ENCODE measurements around the gene LHX4. TPM values are rescaled to one million over a fixed set of nuclear protein-coding genes. Genes with fewer than 3 reads are reported as not detected.

Gene LHX4
- total and polyA plus RNA-seq, 7 donors, result 0.01 to 0.04 TPM; not detected in 5

- Histone ChIP-seq H3K4me1 (no peaks in the 10 kb centered on the region), H3K9me3 (no peaks in the 10 kb centered on the region), H3K36me3 (ENCODE audit: insufficient read depth in 1 of 2, low read depth in 1 of 2) (no peaks in the 10 kb centered on the region), H3K27ac (no peak overlapping the region), H3K27me3 (ENCODE audit: insufficient read depth in 3 of 3, low read length in 2 of 3) (peaks cover 0 to 2% (median 0%) of the 10 kb centered on the region in 3 donors), H3K4me3 (no peak overlapping the region)
- intact Hi-C loops (cut with DNase I), result no loop called here
- TF ChIP-seq CTCF (IDR thresholded peaks at IDR 0.05), result no peak
- DNase-seq (no peak), ATAC-seq (no peak)
- 54 to 64% (median 60%) methylated on average over 5 of the region's 5 CpGs for WGBS, 3 donors
Observed at GRCh38 chr1:180267761-180268555, 37.9 kb downstream of the LHX4 start.

- Histone ChIP-seq H3K4me3 (no peak overlapping the region), H3K27me3 (ENCODE audit: insufficient read depth in 3 of 3, low read length in 2 of 3) (no peaks in the 10 kb centered on the region), H3K27ac (no peak overlapping the region), H3K36me3 (ENCODE audit: insufficient read depth in 1 of 2, low read depth in 1 of 2) (no peaks in the 10 kb centered on the region), H3K9me3 (no peaks in the 10 kb centered on the region), H3K4me1 (no peaks in the 10 kb centered on the region)
- ATAC-seq (no peak), DNase-seq (no peak)
- TF ChIP-seq CTCF (IDR thresholded peaks at IDR 0.05), result no peak
- intact Hi-C loops (cut with DNase I), result no loop called here
- 61 to 65% (median 63%) methylated on average over 9 of the region's 9 CpGs for WGBS, 3 donors
Observed at GRCh38 chr1:180268556-180269075, 38.6 kb downstream of the LHX4 start.

GRCh38 chr1:180269645-180270529 is 39.8 kb downstream of the LHX4 start:
- DNase-seq (no peak), ATAC-seq (peak in 2 of 4 donors; percentile 17 to 30)
- Histone ChIP-seq H3K9me3 (no peaks in the 10 kb centered on the region), H3K27me3 (ENCODE audit: insufficient read depth in 3 of 3, low read length in 2 of 3) (no peaks in the 10 kb centered on the region), H3K4me1 (no peaks in the 10 kb centered on the region), H3K36me3 (ENCODE audit: insufficient read depth in 1 of 2, low read depth in 1 of 2) (no peaks in the 10 kb centered on the region), H3K4me3 (no peak overlapping the region), H3K27ac (no peak overlapping the region)
- intact Hi-C loops (cut with DNase I), result no loop called here
- no peak for TF ChIP-seq CTCF (IDR thresholded peaks at IDR 0.05)
- 70 to 73% (median 72%) methylated on average over 14 of the region's 14 CpGs for WGBS, 3 donors

- intact Hi-C loops (cut with DNase I), result no loop called here
- ATAC-seq, result no peak
- Histone ChIP-seq H3K27ac (no peak overlapping the region), H3K36me3 (ENCODE audit: insufficient read depth in 1 of 2, low read depth in 1 of 2) (no peaks in the 10 kb centered on the region), H3K4me3 (no peak overlapping the region), H3K9me3 (no peaks in the 10 kb centered on the region), H3K4me1 (no peaks in the 10 kb centered on the region), H3K27me3 (ENCODE audit: insufficient read depth in 3 of 3, low read length in 2 of 3) (no peaks in the 10 kb centered on the region)
- no peak for TF ChIP-seq CTCF (IDR thresholded peaks at IDR 0.05)
- DNase-seq, result no peak
- 68 to 73% (median 70%) methylated on average over 8 of the region's 8 CpGs for WGBS, 3 donors
Observed at GRCh38 chr1:180270530-180271271, 40.6 kb downstream of the LHX4 start.

Data from psoas muscle (tissue), 8 donors.